Activated CD4-positive, alpha-beta T cell treated with anti-CD3 and anti-CD28 coated beads for 48 hours (primary cell): ENCODE measurements around the gene LGALS4.
"Not testable (repeated sequence)": the region's sequence is repeated elsewhere in the genome, so short reads cannot be mapped to it uniquely, and the experiment has no call there.

ENCODE experiments used
- DNase-seq: peaks from one replicate; pipeline ENCODE4 v3.0.0-alpha.2; 2020

LGALS4 gene

DNA sequence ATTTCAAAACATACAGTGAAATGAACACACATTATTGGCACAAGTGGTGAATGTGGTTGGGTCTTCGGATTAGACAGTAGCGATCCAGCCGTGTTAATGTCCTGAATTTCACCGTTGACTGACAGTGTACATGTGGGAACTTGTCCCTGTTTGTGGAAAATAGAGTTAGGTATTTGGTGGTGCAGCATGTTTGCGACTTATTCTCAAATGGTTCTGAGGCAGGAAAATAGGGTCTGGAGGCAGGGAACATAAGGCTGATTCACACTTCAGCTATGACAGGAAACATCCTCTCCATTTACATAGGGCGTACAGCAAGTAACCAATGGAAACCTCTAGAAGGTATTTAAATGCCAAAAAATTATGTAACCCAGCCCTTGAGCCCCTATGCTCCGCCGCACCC, 19.6 kb downstream of the LGALS4 start:
- DNase-seq, result no peak

DNA sequence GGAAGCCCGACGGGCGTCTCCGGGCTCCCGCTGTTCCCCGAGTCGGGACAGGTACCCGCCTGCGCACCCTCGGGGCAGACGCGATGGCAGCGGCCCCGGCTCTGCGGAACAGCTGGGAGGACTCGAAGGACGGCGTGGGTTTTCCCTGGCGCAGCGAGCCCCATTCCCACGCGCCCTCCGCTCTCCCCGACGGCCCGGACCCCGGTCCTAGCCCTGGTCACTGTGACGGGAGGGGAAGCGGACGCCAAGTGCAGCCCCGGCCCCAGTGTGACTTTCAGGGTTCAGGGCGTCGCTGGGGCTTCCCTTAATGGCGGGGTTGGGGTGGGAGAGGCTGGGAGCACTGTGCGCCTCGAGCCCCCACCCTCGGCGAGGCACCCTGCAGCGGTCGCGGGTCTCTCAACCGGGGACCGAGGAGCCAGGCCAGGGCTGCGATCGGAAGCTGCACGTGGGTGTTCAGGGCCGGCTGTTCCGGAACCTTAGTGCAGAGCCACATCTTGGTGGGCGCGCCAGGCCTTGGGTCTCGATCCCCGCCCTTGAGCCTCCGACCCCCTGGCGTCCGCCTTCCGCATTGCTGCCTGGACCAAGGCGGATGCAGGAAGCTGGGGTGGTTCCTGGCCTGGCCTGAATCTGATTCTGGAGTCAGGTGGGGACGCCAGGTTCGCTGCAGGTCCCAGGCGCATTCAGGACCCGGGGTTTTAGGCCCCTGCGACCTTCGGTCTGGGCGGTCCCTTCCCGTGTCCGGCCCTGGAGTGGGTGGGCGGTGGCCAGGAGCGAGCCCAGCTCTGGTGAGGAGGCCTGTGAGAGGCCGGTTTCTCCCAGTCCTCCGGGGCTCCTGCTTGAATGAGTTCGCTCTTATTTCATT, 20.3 kb downstream of the LGALS4 start:
- DNase-seq, result peak; percentile 64

DNA sequence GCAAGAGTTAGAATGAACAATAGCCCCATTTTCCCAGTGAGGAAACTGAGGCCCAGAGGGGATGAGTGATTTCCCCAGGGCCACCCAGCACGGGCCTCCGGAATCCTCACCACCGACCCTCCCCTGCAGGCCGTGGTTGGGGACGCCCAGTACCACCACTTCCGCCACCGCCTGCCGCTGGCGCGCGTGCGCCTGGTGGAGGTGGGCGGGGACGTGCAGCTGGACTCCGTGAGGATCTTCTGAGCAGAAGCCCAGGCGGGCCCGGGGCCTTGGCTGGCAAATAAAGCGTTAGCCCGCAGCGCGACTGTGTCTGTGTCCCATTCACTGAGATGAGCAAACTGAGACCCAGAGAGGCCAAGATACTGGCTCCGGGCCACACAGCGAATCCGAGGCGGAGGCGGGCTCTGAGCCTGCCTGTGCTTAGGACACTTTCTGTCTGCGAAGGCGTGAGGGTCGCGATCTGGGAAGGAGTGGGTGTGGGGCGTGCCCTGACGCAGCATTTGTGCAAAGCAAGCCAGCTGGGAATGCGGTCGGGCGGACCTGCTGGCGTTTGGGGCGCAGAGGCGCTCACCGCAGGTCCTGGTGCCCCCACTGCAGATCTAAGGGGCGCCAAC, 21.2 kb downstream of the LGALS4 start:
- DNase-seq, result not testable (repeated sequence)

DNA sequence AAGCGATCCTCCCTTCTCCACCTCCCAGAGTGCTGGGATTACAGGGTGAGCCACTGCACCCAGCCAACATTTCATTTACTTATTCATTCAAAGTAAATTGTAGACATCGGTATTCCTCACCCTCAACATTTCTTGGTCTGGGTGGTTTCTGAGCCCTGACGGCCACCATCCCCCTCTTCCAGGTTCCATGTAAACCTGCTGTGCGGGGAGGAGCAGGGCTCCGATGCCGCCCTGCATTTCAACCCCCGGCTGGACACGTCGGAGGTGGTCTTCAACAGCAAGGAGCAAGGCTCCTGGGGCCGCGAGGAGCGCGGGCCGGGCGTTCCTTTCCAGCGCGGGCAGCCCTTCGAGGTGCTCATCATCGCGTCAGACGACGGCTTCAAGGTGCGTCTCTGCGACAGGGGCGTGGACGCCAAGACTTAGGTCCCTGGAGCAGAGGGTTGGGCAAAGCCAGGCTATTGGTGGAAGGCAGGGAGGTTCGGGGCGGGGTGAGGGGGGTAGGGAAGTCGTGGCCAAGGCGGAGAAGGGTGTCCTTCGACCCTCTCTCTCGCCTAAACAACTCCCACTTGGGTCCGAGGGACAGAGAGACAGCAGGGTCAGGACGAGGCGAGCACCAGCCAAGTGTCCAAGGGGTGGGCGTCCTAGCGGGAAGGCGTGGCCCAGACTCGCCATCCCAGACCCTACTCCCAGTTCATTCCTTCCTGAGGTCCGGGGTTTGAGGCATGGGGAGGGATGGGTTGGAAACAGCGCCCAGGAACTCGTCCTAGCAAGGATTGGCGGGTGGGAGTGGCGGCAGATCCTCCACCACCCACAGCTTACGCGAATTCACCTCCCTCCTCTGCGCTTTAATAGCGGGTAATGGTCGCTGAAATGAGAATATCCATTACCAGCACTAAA, 22.0 kb downstream of the LGALS4 start:
- not testable (repeated sequence) for DNase-seq

DNA sequence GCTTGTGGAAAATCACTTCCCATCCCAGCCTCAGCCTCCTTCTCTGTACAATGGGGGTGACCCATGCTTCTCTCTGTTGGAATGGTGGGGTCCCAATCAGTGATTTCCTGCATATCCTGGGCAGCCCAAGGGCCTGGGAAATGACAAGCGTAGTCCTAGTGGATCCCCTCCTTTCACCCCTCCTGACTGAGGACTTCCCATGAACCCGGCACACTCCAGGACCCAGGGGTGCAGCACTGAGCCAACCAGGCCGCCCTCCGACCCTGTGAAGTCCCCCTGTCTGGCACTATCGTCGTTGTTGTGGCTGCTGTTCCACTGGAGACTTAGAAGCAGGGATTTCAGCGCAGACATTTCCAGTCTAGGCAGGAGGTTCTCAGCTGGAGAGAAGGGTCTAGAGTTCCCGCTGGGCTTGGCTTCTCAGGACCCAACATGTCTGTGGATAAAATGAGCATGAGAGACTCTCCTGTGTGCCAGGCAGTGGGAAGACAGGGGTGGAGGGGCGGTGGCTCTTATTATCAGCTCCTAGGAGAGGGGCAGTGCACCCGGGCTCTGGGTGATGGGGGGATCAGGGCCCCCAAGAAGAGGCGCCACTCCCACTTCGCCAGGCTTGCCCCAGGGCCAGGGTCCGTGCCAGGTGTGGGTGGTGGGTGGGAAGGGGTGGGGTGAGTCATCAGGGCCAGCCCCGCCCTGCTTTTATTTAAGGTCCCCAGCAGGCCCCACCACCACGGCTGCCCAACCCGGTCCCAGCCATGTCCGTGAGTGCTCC, 24.1 kb downstream of the LGALS4 start, which contains the start of gene LGALS7B:
LGALS7B (plus strand) TSS at position 723 of the 766 bp plus-strand sequence; CDS start at position 750, 27 bp downstream.
- DNase-seq, result no peak

DNA sequence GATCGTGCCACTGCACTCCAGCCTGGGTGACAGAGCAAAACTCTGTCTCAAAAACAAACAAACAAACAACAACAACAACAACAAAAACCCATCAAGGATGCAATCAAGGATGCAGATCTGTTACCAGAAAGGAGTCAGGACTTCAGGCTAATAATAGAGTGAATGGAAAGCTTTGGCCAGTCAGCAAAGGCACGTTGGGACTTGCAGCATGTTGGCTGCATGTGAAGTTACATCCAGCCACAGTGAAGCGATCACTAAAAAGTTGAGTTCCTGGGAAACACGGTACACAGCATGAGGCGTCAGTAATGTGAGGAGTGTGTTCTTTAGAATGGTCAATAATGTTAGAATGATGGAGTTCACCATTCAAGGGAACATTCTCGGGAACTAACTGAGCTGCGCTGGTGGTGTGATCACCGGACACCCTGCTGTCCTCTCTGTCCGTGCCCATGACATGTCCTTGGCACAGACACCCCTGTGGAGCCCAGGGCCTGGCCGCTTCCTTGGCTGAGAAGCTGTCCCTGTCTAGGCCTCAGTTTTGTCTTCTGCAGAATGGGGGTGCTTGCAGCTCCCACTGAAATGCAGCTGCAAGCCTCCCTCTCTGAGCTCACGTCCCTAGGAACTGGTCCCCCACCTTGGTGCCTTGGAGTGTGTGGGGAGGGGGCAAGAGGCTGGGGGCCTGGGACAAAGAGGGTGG, 26.0 kb downstream of the LGALS4 start:
- DNase-seq, result no peak

DNA sequence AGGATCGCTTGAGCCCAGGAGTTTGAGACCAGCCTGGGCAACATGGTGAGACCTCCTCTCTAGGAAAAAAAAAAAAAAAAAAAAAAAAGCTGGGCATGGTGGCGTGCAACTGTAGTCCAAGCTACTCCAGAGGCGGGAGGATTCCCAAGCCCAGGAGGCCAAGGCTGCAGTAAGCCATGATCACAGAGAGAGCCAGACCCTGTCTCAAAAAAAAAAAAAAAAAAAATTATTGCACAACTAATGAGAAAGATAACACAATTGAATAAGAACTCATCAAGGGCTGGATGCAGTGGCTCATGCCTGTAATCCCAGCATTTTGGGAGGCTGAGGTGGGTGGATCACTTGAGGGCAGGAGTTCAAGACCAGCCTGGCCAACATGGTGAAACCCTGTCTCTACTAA, 26.7 kb downstream of the LGALS4 start:
- not testable (repeated sequence) for DNase-seq

DNA sequence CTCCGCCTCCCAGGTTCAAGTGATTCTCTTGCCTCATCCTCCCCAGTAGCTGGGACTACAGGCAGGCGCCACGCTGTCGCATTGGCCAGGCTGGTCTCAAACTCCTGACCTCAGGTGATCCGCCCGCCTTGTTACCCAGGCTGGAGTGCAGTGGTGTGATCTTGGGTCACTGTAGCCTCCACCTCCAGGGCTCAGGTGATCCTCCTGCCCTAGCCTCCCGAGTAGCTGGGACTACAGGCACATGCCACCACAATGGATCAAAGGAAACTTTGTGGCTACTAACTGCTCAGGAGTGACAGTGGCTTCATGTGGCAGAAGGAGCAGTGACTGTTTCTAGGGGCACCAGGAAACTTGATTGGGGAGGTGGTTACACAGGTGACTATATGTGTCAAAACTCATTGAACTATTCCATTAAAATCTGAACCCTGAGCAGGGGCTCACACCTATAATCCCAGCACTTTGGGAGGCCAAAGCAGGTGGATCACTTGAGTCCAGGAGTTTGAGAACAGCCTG, 27.5 kb downstream of the LGALS4 start:
- no peak for DNase-seq

DNA sequence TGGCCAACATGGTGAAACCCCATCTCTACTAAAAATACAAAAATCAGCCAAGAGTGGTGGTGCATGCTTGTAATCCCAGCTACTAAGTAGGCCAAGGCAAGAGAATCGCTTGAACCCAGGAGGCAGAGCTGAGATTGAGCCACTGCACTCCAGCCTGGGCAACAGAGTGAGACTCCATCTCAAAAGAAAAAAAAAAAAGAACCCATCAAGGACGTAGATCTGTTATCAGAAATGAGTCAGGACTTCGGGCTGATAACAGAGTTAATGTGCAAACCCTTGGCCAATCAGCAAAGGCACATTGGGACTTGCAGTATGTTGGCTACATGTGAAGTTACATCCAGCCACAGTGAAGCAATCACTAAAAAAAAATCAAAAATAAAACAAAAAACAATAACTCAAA, 28.5 kb downstream of the LGALS4 start:
- no peak for DNase-seq

DNA sequence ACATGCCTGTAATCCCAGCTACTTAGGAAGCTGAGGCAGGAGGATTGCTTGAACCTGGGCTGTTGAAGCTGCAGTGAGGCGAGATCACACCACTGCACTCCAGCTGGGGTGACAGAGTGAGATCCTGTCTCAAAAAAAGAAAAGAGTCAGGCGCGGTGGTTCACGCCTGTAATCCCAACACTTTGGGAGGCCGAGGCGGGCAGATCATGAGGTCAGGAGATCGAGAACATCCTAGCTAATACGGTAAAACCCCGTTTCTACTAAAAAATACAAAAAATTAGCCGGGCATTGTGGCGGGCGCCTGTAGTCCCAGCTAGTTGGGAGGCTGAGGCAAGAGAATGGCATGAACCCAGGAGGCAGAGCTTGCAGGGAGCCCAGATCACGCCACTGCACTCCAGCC, 30.5 kb downstream of the LGALS4 start:
- not testable (repeated sequence) for DNase-seq

DNA sequence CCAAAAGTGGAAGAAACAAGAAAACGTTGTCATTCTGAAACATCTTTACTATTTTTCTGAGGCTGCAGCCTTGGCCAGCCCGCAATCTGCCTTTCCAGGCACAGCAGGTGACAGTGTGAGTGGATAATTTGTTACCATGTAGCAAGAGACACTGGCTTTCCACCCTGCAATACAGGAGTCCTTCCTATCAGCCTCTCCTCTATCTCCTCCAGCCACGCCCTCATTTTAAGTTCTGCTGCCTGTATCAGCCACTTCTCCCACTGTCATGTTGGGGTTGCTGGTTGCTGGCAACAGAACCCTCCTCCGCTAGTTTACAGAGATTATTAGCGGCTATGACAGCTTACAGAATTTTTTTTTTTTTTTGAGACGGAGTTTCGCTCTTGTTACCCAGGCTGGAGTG, 31.7 kb downstream of the LGALS4 start:
- DNase-seq, result no peak

DNA sequence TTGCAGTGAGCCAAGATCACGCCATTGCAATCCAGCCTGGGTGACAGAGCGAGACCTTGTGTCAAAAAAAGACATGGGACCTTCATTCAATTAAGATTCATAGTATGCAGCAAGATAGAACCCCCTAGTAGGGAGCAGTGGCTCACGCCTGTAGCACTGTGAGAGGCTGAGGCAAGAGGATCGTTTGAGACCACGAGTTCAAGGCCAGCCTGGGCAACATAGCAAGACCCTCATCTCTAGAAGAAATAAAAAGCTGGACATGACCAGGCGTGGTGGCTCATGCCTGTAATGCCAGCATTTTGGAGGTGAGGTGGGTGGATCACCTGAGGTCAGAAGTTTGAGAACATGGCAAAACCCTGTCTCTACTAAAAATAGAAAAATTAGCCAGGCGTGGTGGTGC, 32.3 kb downstream of the LGALS4 start:
- no peak for DNase-seq

DNA sequence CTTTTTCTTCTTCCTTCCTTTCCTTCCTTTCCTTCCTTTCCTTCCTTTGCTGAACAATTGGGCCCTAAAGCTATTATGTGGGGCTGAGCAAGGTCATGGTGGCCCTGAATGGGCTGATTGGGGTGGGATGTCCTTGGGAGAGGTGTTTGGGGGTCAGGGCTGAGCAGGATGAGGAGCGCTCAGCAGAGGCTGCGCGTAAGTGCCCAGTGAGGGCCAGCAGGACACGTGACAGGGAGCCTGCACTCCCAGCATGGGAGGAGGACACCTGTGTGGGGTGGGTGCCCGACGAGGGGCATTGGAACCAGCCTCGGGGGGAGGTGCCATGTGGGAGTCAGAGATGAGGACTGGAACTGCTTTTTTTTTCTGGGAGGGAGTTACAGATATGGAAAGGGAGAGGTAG, 34.0 kb downstream of the LGALS4 start:
- DNase-seq, result no peak

DNA sequence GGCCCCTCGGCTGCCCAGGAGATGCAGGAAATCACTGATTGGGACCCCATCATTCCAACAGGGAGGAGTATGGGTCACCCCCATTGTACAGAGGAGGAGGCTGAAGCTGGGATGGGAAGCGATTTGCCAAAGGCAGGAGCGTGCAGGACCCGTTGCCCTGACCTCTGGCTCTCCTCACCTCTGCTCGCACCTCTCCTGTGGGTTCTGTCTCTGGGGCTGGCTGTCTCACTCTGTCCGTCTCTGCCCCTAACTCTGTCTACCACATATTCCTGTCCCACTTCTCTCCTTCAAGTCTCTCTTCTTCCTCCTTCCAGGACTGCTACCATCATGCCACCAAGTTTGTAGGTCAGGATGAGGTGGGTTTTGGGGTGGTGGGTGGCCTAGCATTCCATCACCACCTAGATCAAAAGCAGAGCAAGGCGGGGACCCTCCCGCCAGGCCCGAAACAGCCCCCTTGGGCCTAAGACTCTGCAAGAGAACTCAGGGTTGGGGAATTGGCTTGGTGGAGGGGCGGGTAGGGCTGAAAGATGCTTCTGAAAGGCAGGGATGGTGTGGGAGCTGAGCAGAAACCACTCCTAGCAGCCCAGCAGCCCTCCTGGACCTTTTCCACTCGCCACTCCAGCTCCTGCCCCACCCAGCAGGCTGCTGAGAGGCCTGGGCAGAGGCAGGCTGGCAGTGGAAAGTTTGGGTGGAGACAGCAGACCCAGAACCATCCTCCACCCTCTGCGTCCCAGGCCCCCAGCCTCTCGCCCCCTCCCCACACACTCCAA, 38.4 kb downstream of the LGALS4 start:
- DNase-seq, result no peak

DNA sequence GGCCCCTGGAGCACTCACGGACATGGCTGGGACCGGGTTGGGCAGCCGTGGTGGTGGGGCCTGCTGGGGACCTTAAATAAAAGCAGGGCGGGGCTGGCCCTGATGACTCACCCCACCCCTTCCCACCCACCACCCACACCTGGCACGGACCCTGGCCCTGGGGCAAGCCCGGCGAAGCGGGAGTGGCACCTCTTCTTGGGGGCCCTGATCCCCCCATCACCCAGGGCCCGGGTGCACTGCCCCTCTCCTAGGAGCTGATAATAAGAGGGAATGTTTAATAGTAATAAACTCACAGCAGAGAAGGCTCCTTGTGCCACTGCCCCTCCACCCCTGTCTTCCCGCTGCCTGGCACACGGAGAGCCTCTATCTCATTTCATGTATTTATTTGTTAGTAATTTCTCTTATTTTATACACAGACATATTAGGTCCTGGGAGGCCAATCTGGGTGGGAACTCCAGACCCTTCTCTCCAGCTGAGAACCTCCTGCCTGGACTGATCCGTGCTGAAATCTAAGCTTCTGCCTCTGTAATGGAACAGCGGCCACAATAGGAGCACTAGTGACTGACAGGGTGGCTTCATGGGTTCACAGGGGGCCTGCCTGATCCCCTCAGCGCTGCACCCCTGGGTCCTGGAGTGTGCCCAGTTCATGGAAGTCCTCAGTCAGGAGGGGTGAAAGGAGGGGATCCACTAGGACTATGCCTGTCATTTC, 39.1 kb downstream of the LGALS4 start, which contains the start of gene LGALS7:
LGALS7 (minus strand) TSS at position 49 of the 709 bp plus-strand sequence; CDS start at position 24, 25 bp downstream.
- no peak for DNase-seq

DNA sequence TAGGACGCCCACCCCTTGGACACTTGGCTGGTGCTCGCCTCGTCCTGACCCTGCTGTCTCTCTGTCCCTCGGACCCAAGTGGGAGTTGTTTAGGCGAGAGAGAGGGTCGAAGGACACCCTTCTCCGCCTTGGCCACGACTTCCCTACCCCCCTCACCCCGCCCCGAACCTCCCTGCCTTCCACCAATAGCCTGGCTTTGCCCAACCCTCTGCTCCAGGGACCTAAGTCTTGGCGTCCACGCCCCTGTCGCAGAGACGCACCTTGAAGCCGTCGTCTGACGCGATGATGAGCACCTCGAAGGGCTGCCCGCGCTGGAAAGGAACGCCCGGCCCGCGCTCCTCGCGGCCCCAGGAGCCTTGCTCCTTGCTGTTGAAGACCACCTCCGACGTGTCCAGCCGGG, 41.2 kb downstream of the LGALS4 start:
- DNase-seq, result not testable (repeated sequence)

DNA sequence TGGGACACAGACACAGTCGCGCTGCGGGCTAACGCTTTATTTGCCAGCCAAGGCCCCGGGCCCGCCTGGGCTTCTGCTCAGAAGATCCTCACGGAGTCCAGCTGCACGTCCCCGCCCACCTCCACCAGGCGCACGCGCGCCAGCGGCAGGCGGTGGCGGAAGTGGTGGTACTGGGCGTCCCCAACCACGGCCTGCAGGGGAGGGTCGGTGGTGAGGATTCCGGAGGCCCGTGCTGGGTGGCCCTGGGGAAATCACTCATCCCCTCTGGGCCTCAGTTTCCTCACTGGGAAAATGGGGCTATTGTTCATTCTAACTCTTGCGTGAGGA, 41.8 kb downstream of the LGALS4 start:
- DNase-seq, result not testable (repeated sequence)

DNA sequence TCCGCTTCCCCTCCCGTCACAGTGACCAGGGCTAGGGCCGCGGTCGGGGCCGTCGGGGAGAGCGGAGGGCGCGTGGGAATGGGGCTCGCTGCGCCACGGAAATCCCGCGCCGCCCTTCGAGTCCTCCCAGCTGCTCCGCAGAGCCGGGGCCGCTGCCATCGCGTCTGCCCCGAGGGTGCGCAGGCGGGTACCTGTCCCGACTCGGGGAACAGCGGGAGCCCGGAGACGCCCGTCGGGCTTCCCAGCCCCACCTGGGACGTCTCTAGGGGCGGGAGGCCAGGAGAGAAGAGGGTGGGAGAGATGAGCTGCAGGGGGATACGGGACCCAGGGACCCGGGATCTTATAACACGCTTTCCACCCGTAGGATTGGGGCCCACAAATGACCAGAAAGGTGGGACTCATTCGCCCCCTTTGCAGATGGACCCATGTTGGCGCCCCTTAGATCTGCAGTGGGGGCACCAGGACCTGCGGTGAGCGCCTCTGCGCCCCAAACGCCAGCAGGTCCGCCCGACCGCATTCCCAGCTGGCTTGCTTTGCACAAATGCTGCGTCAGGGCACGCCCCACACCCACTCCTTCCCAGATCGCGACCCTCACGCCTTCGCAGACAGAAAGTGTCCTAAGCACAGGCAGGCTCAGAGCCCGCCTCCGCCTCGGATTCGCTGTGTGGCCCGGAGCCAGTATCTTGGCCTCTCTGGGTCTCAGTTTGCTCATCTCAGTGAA, 42.4 kb downstream of the LGALS4 start:
- not testable (repeated sequence) for DNase-seq

DNA sequence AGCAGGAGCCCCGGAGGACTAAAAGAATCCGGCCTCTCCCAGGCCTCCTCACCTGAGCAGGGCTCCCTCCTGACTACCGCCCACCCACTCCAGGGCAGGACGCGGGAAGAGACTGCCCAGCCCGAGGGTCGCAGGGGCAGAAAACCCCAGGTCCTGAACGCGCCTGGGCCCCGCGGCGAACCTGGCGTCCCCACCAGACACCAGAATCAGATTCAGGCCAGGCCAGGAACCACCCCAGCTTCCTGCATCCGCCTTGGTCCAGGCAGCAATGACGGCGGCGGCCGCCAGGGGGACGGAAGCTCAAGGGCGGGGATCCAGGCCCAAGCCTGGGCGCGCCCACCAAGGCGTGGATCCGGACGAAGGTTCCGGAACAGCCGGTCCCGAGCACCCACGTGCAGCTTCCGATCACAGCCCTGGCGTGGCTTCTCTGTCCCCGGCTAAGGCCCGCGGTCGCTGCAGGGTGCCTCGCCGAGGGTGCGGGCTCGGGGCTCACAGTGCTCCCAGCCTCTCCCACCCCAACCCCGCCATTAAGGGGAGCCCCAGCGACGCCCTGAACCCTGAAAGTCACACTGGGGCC, 43.0 kb downstream of the LGALS4 start:
- DNase-seq, result peak; percentile 93
